ENCODE results near the gene PRKAG3.

The PRKAG3 gene

GRCh38 chr2:218831378-218831990 is at the start of gene PRKAG3:
Gene PRKAG3, minus strand, starts transcription at chr2:218831803.
- DNase-seq (ENCODE audit: low read depth in 1 of 2, low spot score in 1 of 2): no peak

GRCh38 chr2:218880859-218881594 is 49.4 kb upstream of the PRKAG3 start:
- DNase-seq (ENCODE audit: low read depth in 1 of 2, low spot score in 1 of 2): no peak

DNA sequence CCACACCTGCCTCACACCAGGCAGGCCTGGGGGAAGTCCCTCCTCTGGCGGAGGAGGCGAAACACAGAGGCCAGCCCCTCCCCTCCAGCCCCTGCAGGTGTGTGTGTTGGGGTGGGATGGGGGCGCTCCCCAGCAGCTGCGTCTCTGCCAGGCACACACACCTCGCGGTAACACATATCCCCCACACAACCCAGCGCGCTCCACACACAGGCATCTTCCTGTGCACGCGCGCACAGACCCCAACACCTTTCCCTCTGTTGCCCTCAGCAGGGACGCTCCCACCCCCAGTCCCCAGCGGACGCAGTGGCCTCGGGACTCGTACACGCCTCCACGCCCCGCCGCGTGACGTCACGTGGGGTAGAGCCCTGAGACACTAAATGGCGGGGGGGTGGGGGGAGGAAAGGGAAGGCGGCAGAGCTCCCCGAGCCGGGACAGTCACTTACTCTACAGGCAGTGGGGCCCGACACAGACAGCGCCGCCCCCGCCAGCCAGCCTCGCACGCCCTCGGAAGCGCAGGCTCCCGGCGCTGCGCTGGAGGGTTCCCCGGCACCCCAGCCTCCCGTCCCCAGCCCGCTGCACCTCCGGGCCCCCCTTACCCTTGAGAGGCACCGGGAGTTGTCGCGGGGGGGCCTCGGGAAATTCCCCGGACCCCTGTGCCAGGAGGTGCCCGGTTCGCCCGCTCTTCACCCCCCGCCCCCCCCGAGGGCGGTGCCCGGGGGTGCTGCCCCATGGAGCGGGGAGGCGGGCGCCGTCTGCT is 48.7 kb upstream of the PRKAG3 start, which contains the start of gene WNT10A:
WNT10A (plus strand) TSS at position 751 of the 757 bp plus-strand sequence. CDS start 144 bp downstream, outside the sequence.
- DNase-seq (ENCODE audit: low read depth in 1 of 2, low spot score in 1 of 2): peak; percentile 48 to 49

DNA sequence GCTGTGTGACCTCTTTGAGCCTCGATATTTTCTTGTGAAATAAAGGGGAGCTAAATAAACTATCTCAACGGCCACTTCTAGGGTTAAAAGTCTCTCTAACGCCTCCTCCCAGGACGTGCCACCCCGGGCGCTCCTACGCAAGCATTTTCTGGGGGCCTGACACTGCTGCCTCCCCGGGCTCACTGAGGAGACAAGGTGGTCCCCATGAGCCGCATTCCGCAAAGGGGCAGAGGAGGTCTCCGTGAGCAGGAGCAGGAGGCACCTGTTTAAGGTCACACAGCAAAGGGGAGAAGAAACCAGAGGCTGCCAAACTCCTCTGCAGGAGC is 48.1 kb upstream of the PRKAG3 start:
- no peak for DNase-seq (ENCODE audit: low read depth in 1 of 2, low spot score in 1 of 2)

DNA sequence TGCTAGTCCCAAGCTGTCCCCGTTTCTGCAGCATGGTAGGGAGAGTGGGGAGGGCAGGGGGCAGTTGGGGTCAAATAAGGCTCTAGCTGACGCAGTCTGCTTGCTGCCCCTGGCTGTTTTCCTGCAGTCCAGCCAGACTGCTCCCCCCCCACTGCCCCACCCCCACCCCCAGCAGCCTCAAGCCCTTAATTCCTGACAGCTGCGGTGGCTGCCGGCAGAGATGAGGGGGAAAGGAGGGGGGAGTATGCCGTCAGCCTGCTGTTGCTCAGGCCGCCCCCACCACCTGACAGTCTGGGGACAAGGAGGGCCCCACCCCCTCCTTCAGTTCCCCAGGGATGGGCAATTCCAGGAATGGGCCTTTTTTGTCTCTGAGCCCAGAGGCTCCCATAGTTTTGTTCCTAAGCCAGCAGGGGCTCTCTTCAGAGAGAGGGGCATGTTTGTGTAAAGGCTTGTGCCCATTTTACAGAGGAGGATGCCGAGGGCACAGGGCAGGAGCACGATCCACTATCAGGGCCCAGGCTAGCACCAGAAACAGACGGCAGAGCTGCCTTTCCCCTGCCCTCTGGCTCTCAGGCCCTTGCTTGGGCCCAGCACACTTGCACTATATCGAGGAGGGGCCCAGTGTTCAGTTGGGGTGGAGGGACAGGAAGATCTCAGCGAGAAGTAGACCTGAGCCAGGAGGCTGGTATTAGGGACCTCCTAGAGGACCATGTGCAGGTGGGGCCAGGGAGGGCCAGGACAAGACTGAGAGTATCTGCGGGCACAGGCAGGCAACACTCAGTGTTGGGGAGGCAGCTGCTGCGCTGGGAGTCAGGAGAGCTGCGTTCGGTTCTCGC is 47.5 kb upstream of the PRKAG3 start:
- DNase-seq (ENCODE audit: low read depth in 1 of 2, low spot score in 1 of 2): no peak

- DNase-seq (ENCODE audit: low read depth in 1 of 2, low spot score in 1 of 2): no peak
Measured at GRCh38 chr2:218878486-218878885, 46.9 kb upstream of the PRKAG3 start.

GRCh38 chr2:218877891-218878290 is 46.3 kb upstream of the PRKAG3 start:
- no peak for DNase-seq (ENCODE audit: low read depth in 1 of 2, low spot score in 1 of 2)

GRCh38 chr2:218877331-218877730 is 45.7 kb upstream of the PRKAG3 start:
- no peak for DNase-seq (ENCODE audit: low read depth in 1 of 2, low spot score in 1 of 2)

DNA sequence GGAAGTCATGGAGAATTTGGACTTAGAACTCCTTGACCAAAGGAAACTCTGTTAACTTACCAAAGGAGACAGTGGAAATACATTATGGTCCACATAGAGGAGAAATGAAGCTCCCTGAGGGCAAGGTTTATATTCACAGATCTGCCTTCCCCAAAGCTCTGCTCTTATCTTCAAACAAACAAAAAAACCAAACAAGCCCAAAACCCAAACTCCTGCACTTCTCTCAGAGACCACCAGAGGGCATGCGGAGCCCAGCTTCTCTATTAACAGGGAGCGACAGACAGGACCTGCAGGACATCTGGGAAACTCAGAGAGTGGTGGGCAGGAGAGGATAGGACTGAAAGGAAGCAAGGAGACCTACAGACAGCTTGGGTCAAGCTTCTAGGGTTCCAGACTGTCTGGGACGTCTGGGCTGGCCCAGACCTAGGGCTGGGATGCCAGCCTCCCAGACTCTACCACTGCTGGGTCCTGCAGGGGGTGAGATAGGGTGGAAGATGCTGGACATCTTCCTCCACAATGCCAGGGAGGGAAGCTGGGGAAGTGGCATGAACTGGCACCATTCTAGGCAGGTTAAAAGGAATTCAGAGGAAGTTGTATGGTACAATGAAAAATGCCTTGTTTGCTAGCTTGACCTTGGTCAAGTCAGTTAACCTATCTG is 45.1 kb upstream of the PRKAG3 start:
- peak; percentile 61 to 63 for DNase-seq (ENCODE audit: low read depth in 1 of 2, low spot score in 1 of 2)

GRCh38 chr2:218875692-218876246 is 44.2 kb upstream of the PRKAG3 start:
- DNase-seq (ENCODE audit: low read depth in 1 of 2, low spot score in 1 of 2): no peak

GRCh38 chr2:218873359-218874194 is 42.0 kb upstream of the PRKAG3 start:
- DNase-seq (ENCODE audit: low read depth in 1 of 2, low spot score in 1 of 2): no peak

DNA sequence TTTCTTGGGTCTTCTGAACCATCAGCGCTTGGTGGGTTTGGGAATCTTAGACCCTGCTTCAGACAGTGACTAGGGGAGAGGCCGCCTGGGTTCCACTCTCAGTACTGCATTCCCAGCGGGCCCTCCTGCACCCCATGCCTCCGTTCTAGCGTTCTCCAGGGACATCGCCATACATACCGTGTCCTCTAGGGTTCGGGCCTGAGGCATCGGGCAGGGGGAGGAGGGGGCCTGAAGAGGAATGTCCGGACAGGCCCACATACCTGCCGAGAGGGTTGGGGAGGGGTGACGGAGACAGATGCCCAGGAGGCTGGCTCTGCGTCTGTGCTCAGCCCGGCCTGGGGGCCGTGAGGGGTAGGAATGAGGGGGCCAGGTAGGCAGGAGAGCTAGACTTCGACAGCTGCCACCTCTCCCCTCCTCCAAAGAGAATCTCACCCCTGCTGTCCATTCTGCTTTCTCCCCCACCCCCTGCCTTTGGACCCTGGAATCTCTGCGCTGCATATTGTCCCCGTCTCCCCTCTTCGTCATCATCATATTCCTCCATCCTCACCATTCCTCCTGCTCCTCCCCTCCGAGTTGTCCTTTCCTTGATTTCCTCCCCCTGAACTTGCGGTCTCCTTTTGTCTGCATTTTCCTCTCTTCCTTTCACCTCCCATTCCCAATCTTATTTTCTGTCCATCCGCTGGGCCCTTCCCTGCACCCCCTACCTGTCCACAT is 41.2 kb upstream of the PRKAG3 start:
- no peak for DNase-seq (ENCODE audit: low read depth in 1 of 2, low spot score in 1 of 2)

- no peak for DNase-seq (ENCODE audit: low read depth in 1 of 2, low spot score in 1 of 2)
Measured at GRCh38 chr2:218871345-218872302, 40.0 kb upstream of the PRKAG3 start.

- no peak for DNase-seq (ENCODE audit: low read depth in 1 of 2, low spot score in 1 of 2)
Measured at GRCh38 chr2:218870984-218871344, 39.4 kb upstream of the PRKAG3 start.

GRCh38 chr2:218869064-218869463 is 37.5 kb upstream of the PRKAG3 start:
- no peak for DNase-seq (ENCODE audit: low read depth in 1 of 2, low spot score in 1 of 2)

DNA sequence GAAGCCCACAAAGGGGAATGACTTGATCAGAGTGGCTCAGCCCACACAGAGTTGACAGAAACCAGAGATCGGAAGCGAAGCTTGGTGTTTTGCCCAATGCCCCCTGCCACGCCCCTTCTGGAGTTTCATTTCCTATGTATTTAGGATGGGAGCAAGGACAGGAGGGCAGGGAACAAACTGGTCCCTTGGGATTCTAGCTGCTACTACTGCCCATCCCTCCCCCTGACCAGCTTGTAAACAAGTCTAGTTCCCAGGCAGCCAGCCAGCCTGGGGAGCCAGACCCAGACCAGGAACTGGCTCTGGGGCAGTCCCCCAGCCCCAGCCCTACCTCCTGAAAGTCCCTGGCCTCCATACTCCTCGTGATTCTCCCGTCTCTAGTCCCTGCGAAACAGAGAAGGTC is 36.3 kb upstream of the PRKAG3 start:
- no peak for DNase-seq (ENCODE audit: low read depth in 1 of 2, low spot score in 1 of 2)

- no peak for DNase-seq (ENCODE audit: low read depth in 1 of 2, low spot score in 1 of 2)
Measured at GRCh38 chr2:218865999-218866398, 34.4 kb upstream of the PRKAG3 start.

GRCh38 chr2:218865396-218865795 is 33.8 kb upstream of the PRKAG3 start:
- DNase-seq (ENCODE audit: low read depth in 1 of 2, low spot score in 1 of 2): no peak

Data from activated CD4-positive, alpha-beta T cell treated with anti-CD3 and anti-CD28 coated beads, Interleukin-2, amount 50 U/mL, for 24 hours (primary cell).